DOHH2 (cell line): ENCODE results near the gene ATP10A.

Source experiments
- EZH2phosphoT487 ChIP-seq: fragments of 200-600 bp; sonication (generic); IDR thresholded peaks from 2 replicates; pipeline ENCODE4 v1.6.1; 2017; ENCODE audit warnings: borderline replicate concordance, mild to moderate bottlenecking, antibody characterized with exemption, low read length, moderate library complexity, mixed read lengths
- TF ChIP-seq, protein P1 (sequence below): fragments of 200-600 bp; sonication (generic); IDR thresholded peaks from one replicate; pipeline ENCODE4 v1.5.1; 2014; ENCODE audit warnings: antibody characterized with exemption, mild to moderate bottlenecking, low read depth, low read length; ENCODE audit not compliant: poor library complexity, severe bottlenecking

DNA sequence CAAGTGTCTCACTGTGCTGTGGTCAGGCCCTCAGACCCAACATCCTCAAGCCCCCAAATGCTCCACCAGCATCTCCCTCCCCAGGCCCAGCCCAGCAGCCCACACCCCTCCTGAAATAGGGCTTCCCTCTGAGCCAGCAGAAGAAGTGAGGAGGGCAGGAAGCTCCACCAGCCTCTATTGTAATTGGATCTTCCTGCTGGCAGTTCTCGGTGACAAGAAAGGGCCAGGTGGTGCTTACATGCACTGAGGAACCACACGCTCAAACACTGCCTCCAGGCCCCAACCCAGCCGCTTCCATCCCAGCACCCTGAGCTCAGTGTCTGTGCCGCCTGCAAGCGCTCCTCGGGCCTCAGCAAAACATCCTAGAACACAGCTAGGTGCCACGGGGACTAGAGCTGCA, 96.7 kb downstream of the ATP10A start:
- TF ChIP-seq, protein P1, sequence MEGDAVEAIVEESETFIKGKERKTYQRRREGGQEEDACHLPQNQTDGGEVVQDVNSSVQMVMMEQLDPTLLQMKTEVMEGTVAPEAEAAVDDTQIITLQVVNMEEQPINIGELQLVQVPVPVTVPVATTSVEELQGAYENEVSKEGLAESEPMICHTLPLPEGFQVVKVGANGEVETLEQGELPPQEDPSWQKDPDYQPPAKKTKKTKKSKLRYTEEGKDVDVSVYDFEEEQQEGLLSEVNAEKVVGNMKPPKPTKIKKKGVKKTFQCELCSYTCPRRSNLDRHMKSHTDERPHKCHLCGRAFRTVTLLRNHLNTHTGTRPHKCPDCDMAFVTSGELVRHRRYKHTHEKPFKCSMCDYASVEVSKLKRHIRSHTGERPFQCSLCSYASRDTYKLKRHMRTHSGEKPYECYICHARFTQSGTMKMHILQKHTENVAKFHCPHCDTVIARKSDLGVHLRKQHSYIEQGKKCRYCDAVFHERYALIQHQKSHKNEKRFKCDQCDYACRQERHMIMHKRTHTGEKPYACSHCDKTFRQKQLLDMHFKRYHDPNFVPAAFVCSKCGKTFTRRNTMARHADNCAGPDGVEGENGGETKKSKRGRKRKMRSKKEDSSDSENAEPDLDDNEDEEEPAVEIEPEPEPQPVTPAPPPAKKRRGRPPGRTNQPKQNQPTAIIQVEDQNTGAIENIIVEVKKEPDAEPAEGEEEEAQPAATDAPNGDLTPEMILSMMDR = no peak
- no peak for TF ChIP-seq EZH2phosphoT487
